Measurements from ENCODE around the gene ZNF10. TPM values are rescaled to one million over a fixed set of nuclear protein-coding genes. Genes with fewer than 3 reads are reported as not detected.

The ZNF10 gene
- total and polyA plus RNA-seq, 2 of the 8 experiments (the other 6 are each of a cell fraction or from before 2014, with no cell fraction given): 5.2 to 11.9 TPM

- Histone ChIP-seq H3K23ac (ENCODE audit: insufficient read length) (no peak overlapping the region), H3K4ac (replicated peaks; ENCODE audit: insufficient read length, low read depth, low read length) (no peak overlapping the region), H3K79me2 (ENCODE audit: control insufficient read depth in 1 of 2, insufficient read depth in 2 of 2, low read length in 2 of 2) (peaks cover 4 to 20% of the 10 kb centered on the region in 2 experiments; a peak in 2 of 4 replicates), H3K27ac (ENCODE audit: low read depth, low read length) (peak overlapping the region; percentile 87), H3K14ac (ENCODE audit: insufficient read length) (no peak overlapping the region), H3K4me1 (replicated peaks in 1 of 4; ENCODE audit: control insufficient read depth in 3 of 4, insufficient read depth in 4 of 4, low read length in 3 of 4) (no peaks in the 10 kb centered on the region), H3K4me3 (ENCODE audit: extremely low read depth in 1 of 4, insufficient read depth in 2 of 4, low read depth in 3 of 4, low read length in 4 of 4) (peak overlapping the region; percentile 69 to 98 (median 87)), H4K20me1 (replicated peaks in 1 of 2; ENCODE audit: control insufficient read depth in 1 of 2, insufficient read depth in 2 of 2, low read length in 2 of 2) (no peaks in the 10 kb centered on the region), H2AFZ (ENCODE audit: low read length) (peak overlapping the region; percentile 99), H2BK20ac (ENCODE audit: low read length) (no peak overlapping the region), H2BK12ac (ENCODE audit: low read depth, low read length) (peak overlapping the region; percentile 33; the same call in 1 of the 2 replicates), H3K27me3 (replicated peaks in 1 of 4; ENCODE audit: control insufficient read depth in 3 of 4, extremely low read depth in 1 of 4, insufficient read depth in 3 of 4, low read length in 3 of 4) (no peaks in the 10 kb centered on the region), H2BK5ac (ENCODE audit: low read depth, low read length) (peak overlapping the region; percentile 57), H3K56ac (replicated peaks; ENCODE audit: insufficient read length, low read depth, low read length) (peak overlapping the region; percentile 0), H3K9me3 (ENCODE audit: insufficient read depth in 2 of 2, low read depth in 1 of 2, low read length in 1 of 2) (peaks cover 33 to 35% of the 10 kb centered on the region in 2 experiments), H2AK5ac (ENCODE audit: low read depth, low read length) (no peak overlapping the region), H3K79me1 (ENCODE audit: low read depth, low read length) (no peaks in the 10 kb centered on the region), H3K9ac (replicated peaks in 1 of 4; ENCODE audit: extremely low read depth in 1 of 4, low read depth in 3 of 4, low read length in 3 of 4) (peak overlapping the region; percentile 52 to 100 (median 80)), H3K36me3 (ENCODE audit: control insufficient read depth in 2 of 4, insufficient read depth in 4 of 4, low read length in 3 of 4) (peaks cover 5 to 52% (median 30%) of the 10 kb centered on the region in 4 experiments; a peak in 6 of 8 replicates), H3K18ac (ENCODE audit: extremely low read depth, low read length) (0 out of 2 replicates have a peak overlapping the region, but pooled peaks have one; percentile 4), H3K4me2 (ENCODE audit: insufficient read depth in 1 of 2, low read depth in 2 of 2, low read length in 2 of 2) (peak overlapping the region; percentile 73 to 81), H3K23me2 (ENCODE audit: low read depth, low read length) (peaks cover 2% of the 10 kb centered on the region), H4K8ac (ENCODE audit: extremely low read depth, insufficient read depth, low read length) (peak overlapping the region; percentile 81; the same call in 1 of the 2 replicates), H4K5ac (ENCODE audit: insufficient read length, low read depth, low read length) (peak overlapping the region; percentile 76), H2BK15ac (ENCODE audit: low read length) (no peak overlapping the region), H4K91ac (replicated peaks; ENCODE audit: insufficient read length, low read length) (no peak overlapping the region), H2BK120ac (replicated peaks; ENCODE audit: low read depth, low read length) (no peak overlapping the region)
- WGBS, 2 experiments (ENCODE audit: extremely low coverage in 1 of 2, insufficient coverage in 1 of 2, insufficient read length in 1 of 2, insufficient replicate concordance in 2 of 2, low coverage in 1 of 2, low lambda C conversion rate in 2 of 2, missing lambda C conversion rate in 1 of 2): 2% methylated on average over 17 of the region's 17 CpGs; no CpG with 5 or more reads in 1 of the 2 experiments
- TF ChIP-seq ASH2L (IDR thresholded peaks at IDR 0.05; ENCODE audit: low read length) (peak; percentile 4), NANOG (IDR thresholded peaks at IDR 0.05; ENCODE audit: insufficient read depth, low read depth, low read length, poor library complexity, severe bottlenecking) (no peak), USF2 (IDR thresholded peaks at IDR 0.05; ENCODE audit: low read length) (no peak)
- ChIA-PET POLR2A (ENCODE audit: partially characterized antibody) (interaction anchor here (0.6 to 2.8 kb wide), 8 partner anchors 13 to 225 kb away, joined by 3 to 20 read pairs (median 5); partner anchors contain the start of genes ZNF26, ZNF268 and ZNF84), CTCF (ENCODE audit: partially characterized antibody) (no interaction called here)
- FAIRE-seq (no peak), DNase-seq (ENCODE audit: low read depth in 1 of 2, low spot score in 2 of 2) (no peak)
These were observed 341 bp downstream of the ZNF10 start for GRCh38 chr12:133130808-133131128.

Data from H1 (cell line).